Liver (tissue), 9 donors: Measurements from ENCODE around the gene TMEM120B. TPM values are rescaled to one million over a fixed set of nuclear protein-coding genes. Genes with fewer than 3 reads are reported as not detected.
"Not testable (repeated sequence)": the region's sequence is repeated elsewhere in the genome, so short reads cannot be mapped to it uniquely, and the experiment has no call there.

Experiments used
- DNase-seq: peaks from one replicate; pipeline ENCODE4 v3.0.0-alpha.2; 2017; ENCODE audit warnings: low spot score
- H3K27ac ChIP-seq, 2 donors: one replicate each; pipeline ENCODE4 v1.7.0; 2013; ENCODE audit warnings: inconsistent platforms in 2 of 2, low read length in 2 of 2, control low read depth in 1 of 2, low read depth in 1 of 2, mild to moderate bottlenecking in 1 of 2
- H3K27me3 ChIP-seq, 4 donors: one replicate each; pipeline versions ENCODE4 v1.6.1 to v1.7.0; 2013; ENCODE audit warnings: low read length in 3 of 4, inconsistent platforms in 1 of 4, mild to moderate bottlenecking in 1 of 4, moderate library complexity in 1 of 4; ENCODE audit not compliant: control insufficient read depth in 4 of 4, insufficient read depth in 4 of 4
- H3K36me3 ChIP-seq, 4 donors: one replicate each; pipeline versions ENCODE4 v1.6.1 to v1.7.0; 2013; ENCODE audit warnings: low read length in 3 of 4, mild to moderate bottlenecking in 3 of 4, low read depth in 1 of 4, moderate library complexity in 1 of 4; ENCODE audit not compliant: control insufficient read depth in 4 of 4, insufficient read depth in 3 of 4
- H3K4me1 ChIP-seq, 4 donors: one replicate each; pipeline versions ENCODE4 v1.6.1 to v1.7.0; 2013; ENCODE audit warnings: low read length in 3 of 4, mild to moderate bottlenecking in 3 of 4, moderate library complexity in 1 of 4; ENCODE audit not compliant: control insufficient read depth in 4 of 4, insufficient read depth in 4 of 4
- H3K4me3 ChIP-seq, 3 donors: one replicate each; pipeline versions ENCODE4 v1.6.1 to v1.7.0; 2013; ENCODE audit warnings: low read length in 3 of 3, control low read depth in 1 of 3, low read depth in 1 of 3, mild to moderate bottlenecking in 1 of 3
- H3K9ac ChIP-seq, 2 donors: one replicate each; pipeline ENCODE4 v1.7.0; 2013; ENCODE audit warnings: low read length in 2 of 2, mild to moderate bottlenecking in 2 of 2, moderate library complexity in 2 of 2, control low read depth in 1 of 2, low read depth in 1 of 2
- H3K9me3 ChIP-seq, 4 donors: one replicate each; pipeline versions ENCODE4 v1.6.1 to v1.7.0; 2013; ENCODE audit warnings: low read length in 3 of 4; ENCODE audit not compliant: control insufficient read depth in 4 of 4
- ATF3 ChIP-seq: IDR thresholded peaks from 2 replicates; pipeline ENCODE4 v1.6.1; 2016; ENCODE audit warnings: antibody characterized with exemption
- CTCF ChIP-seq: fragments of 150-350 bp; IDR thresholded peaks from 2 replicates; pipeline ENCODE4 v1.5.1; 2017; ENCODE audit warnings: improper control_type of control experiment, low read depth, low read length; ENCODE audit not compliant: missing input control
- EGR1 ChIP-seq, 2 donors: IDR thresholded peaks; 2 replicates each; pipeline ENCODE4 v1.6.1; 2016 to 2018; ENCODE audit warnings: antibody characterized with exemption in 2 of 2, low read depth in 2 of 2
- FOXA1 ChIP-seq: IDR thresholded peaks from 2 replicates; pipeline ENCODE4 v1.6.1; 2016; ENCODE audit warnings: antibody characterized with exemption
- FOXA2 ChIP-seq: IDR thresholded peaks from 2 replicates; pipeline ENCODE4 v1.6.1; 2016; ENCODE audit warnings: antibody characterized with exemption
- GABPA ChIP-seq, 2 donors: IDR thresholded peaks in 1 of 2; conservative IDR thresholded peaks in 1 of 2; 2 replicates each; pipeline ENCODE4 v1.6.1; 2016; ENCODE audit warnings: antibody characterized with exemption in 2 of 2, mild to moderate bottlenecking in 1 of 2, moderate library complexity in 1 of 2
- HNF4A ChIP-seq, 2 donors: conservative IDR thresholded peaks; 2 replicates each; pipeline ENCODE4 v1.6.1; 2016; ENCODE audit warnings: antibody characterized with exemption in 2 of 2, mild to moderate bottlenecking in 2 of 2
- HNF4G ChIP-seq: IDR thresholded peaks from 2 replicates; pipeline ENCODE4 v1.6.1; 2016; ENCODE audit warnings: antibody characterized with exemption
- JUND ChIP-seq, 2 donors: IDR thresholded peaks; 2 replicates each; pipeline ENCODE4 v1.6.1; 2016; ENCODE audit warnings: antibody characterized with exemption in 2 of 2
- MAX ChIP-seq: IDR thresholded peaks from 2 replicates; pipeline ENCODE4 v1.6.1; 2016; ENCODE audit warnings: antibody characterized with exemption
- NR2F2 ChIP-seq: IDR thresholded peaks from 2 replicates; pipeline ENCODE4 v1.6.1; 2016; ENCODE audit warnings: antibody characterized with exemption
- RAD21 ChIP-seq, 2 donors: IDR thresholded peaks; 2 replicates each; pipeline ENCODE4 v1.6.1; 2016; ENCODE audit warnings: antibody characterized with exemption in 2 of 2, mild to moderate bottlenecking in 2 of 2
- REST ChIP-seq: IDR thresholded peaks from 2 replicates; pipeline ENCODE4 v1.6.1; 2016; ENCODE audit warnings: antibody characterized with exemption, mild to moderate bottlenecking
- RXRA ChIP-seq, 2 donors: IDR thresholded peaks; 2 replicates each; pipeline ENCODE4 v1.6.1; 2017 to 2018; ENCODE audit warnings: antibody characterized with exemption in 2 of 2, mild to moderate bottlenecking in 1 of 2
- SP1 ChIP-seq: IDR thresholded peaks from 2 replicates; pipeline ENCODE4 v1.6.1; 2018; ENCODE audit warnings: antibody characterized with exemption, mild to moderate bottlenecking
- TAF1 ChIP-seq: conservative IDR thresholded peaks from 2 replicates; pipeline ENCODE4 v1.6.1; 2016; ENCODE audit warnings: antibody characterized with exemption, mild to moderate bottlenecking
- YY1 ChIP-seq: IDR thresholded peaks from 2 replicates; pipeline ENCODE4 v1.6.1; 2016; ENCODE audit warnings: antibody characterized with exemption, mild to moderate bottlenecking
- ZBTB33 ChIP-seq: IDR thresholded peaks from 2 replicates; pipeline ENCODE4 v1.6.1; 2016; ENCODE audit warnings: antibody characterized with exemption
- WGBS: extraction: QIAGEN DNeasy Blood & Tissue Kit; methylation state at CpG from one replicate; pipeline ENCODE4 v1.1.7; 2013; 5-methylcytosine and 5-hydroxymethylcytosine counted together
- polyA plus RNA-seq, 2 donors: library from polyadenylated mRNA; stranded (reverse) in 1 of 2; unstranded in 1 of 2; fragments of 200-250 nt in 1 of 2; fragments of >200 nt in 1 of 2; fragmentation: Nextera tagmentation in 1 of 2; extraction: Ambion mirVana in 1 of 2; gene quantifications; one replicate each; pipeline versions ENCODE4 v1.2.1 to v1.2.3, GENCODE V29; 2013 to 2015
- total RNA-seq, 2 donors: library from RNA; depleted of rRNA; stranded (reverse); fragments of >200 nt; gene quantifications; one replicate each; pipeline ENCODE4 v1.2.3, GENCODE V29; 2014
- donor health status: healthy.
- donor health status: healthy.
- donor health status: healthy.
- donor health status: healthy.
- donor health status: healthy.

TMEM120B gene
- total and polyA plus RNA-seq, 4 donors: 1.6 to 9.2 (median 3.4) TPM

DNA sequence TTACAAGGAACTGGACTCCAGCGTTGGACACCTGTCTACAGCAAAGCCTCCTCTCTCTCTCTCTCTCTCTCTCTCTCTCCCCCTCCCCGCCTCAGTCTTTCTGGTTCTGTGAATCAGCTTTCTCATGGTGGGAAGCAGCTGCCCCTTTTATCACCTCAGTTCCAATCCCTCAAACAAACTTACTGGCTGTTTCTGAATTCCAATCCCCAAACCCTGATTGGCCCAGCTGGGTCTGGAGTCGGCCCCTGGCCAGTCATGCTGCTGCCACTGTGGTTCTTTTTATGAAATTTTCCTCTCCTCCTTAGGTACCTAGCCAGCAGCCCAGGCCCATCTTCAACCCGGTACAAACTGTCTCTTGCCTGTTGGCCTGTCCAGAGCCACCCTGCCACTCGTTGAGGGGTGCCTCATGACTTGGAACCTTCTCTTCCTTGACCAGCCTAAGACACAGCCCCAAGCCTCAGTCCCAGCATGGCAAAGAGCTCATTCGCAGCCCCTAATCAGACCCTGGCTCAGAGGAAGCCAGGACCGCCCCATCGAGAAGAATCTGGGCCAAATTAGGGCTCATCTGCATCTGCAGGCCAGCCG lies 33.7 kb upstream of the TMEM120B start:
- no peak for DNase-seq
- Histone ChIP-seq H3K27me3 (no peaks in the 10 kb centered on the region), H3K4me3 (no peak overlapping the region), H3K4me1 (no peaks in the 10 kb centered on the region), H3K27ac (no peak overlapping the region), H3K9me3 (no peaks in the 10 kb centered on the region), H3K36me3 (no peaks in the 10 kb centered on the region), H3K9ac (no peak overlapping the region)
- TF ChIP-seq ZBTB33: no peak
- TF ChIP-seq MAX: no peak
- TF ChIP-seq RXRA (IDR thresholded peaks at IDR 0.05): no peak
- no peak for TF ChIP-seq REST
- no peak for TF ChIP-seq RAD21 (IDR thresholded peaks at IDR 0.05)
- no peak for TF ChIP-seq TAF1
- no peak for TF ChIP-seq HNF4A (conservative IDR thresholded peaks at IDR 0.05)
- no peak for TF ChIP-seq JUND (IDR thresholded peaks at IDR 0.05)
- TF ChIP-seq FOXA2: no peak
- TF ChIP-seq CTCF: no peak
- TF ChIP-seq SP1: no peak
- no peak for TF ChIP-seq HNF4G
- TF ChIP-seq NR2F2: no peak
- TF ChIP-seq EGR1 (IDR thresholded peaks at IDR 0.05; ENCODE audit: low read depth in 2 of 2): no peak
- TF ChIP-seq YY1: no peak
- TF ChIP-seq GABPA (IDR thresholded peaks at IDR 0.05 in 1 of 2, conservative IDR thresholded peaks at IDR 0.05 in 1 of 2): no peak
- no peak for TF ChIP-seq ATF3
- no peak for TF ChIP-seq FOXA1
- 80% methylated on average over 9 of the region's 9 CpGs for WGBS

DNA sequence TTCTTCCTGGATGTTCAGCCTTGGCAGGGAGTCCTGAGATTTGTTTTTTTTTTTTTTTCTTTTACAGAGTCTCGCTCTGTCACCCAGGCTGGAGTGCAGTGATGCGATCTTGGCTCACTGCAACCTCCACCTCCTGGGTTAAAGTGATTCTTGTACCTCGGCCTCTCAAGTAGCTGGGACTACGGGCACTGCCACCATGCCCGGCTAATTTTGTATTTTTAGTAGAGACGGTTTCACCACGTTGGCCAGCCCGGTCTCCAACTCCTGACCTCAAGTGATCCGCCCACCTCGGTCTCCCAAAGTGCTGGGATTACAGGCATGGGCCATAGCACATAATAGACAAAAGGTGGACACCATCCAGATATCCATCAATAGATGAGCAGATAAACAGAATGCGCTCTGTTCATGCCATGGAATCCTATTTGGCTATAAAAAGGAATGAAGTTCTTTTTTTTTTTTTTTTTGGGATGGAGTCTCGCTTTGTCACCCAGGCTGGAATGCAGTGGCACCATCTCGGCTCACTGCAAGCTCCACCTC lies 32.8 kb upstream of the TMEM120B start:
- H3K36me3 ChIP-seq, H3K4me1 ChIP-seq: not testable (repeated sequence)
- WGBS: 86% methylated on average over 13 of the region's 13 CpGs

More for the DNA sequence above, 32.8 kb upstream of the TMEM120B start:
- not testable (repeated sequence) for H3K9me3 ChIP-seq, H3K4me3 ChIP-seq, H3K27me3 ChIP-seq, H3K27ac ChIP-seq, DNase-seq, H3K9ac ChIP-seq
